IMR-90 (cell line): Measurements from ENCODE around the gene ABCG8. TPM values are rescaled to one million over a fixed set of nuclear protein-coding genes. Genes with fewer than 3 reads are reported as not detected.

Experiments used
- ATAC-seq: fragments of 200-7000 bp; cut with Tn5 transposase; 2 replicates; pipeline ENCODE4 v1.9.1; 2020; ENCODE audit warnings: low read depth, mild to moderate bottlenecking, moderate library complexity
- BruUV-seq: library from RNA; stranded (reverse); fragments of 400-500 nt; replicated peaks from 2 replicates; lab custom pipeline; 2021; lab: Mats Ljungman, UMichigan
- CTCF ChIA-PET: fragments of 300-600 bp; formaldehyde crosslinking; extraction: SDS; loops from one replicate; lab custom pipeline; 2021; ENCODE audit warnings: antibody characterized with exemption; lab: Yijun Ruan, JAX
- POLR2A ChIA-PET: fragments of 300-600 bp; sonication (Branson Sonifier 250); formaldehyde crosslinking; loops from one replicate; lab custom pipeline; 2022; ENCODE audit warnings: antibody characterized with exemption; ENCODE audit not compliant: unreplicated experiment; lab: Charles Lee
- DNase-seq: peaks from one replicate; pipeline ENCODE4 v3.0.0; 2013
- H2AFZ ChIP-seq: replicated peaks from 2 replicates; pipeline ENCODE3; 2013; ENCODE audit warnings: low read length, mild to moderate bottlenecking; ENCODE audit not compliant: poor library complexity
- H2AK5ac ChIP-seq: 2 replicates; pipeline ENCODE4 v1.6.1; 2013; ENCODE audit warnings: low read depth, low read length, inconsistent platforms
- H2AK9ac ChIP-seq: replicated peaks from 2 replicates; pipeline ENCODE3; 2013; ENCODE audit warnings: mild to moderate bottlenecking, low read depth, low read length, moderate library complexity; ENCODE audit not compliant: poor library complexity
- H2BK120ac ChIP-seq: 2 replicates; pipeline ENCODE4 v1.6.1; 2013; ENCODE audit warnings: low read depth, low read length, inconsistent platforms
- H2BK15ac ChIP-seq: 3 replicates; pipeline ENCODE4 v1.6.1; 2013; ENCODE audit warnings: low read depth, low read length, inconsistent platforms
- H2BK20ac ChIP-seq: 2 replicates; pipeline ENCODE4 v1.6.1; 2013; ENCODE audit warnings: low read depth, mild to moderate bottlenecking, inconsistent platforms, low read length, moderate library complexity
- H2BK5ac ChIP-seq: 2 replicates; pipeline ENCODE4 v1.6.1; 2013; ENCODE audit warnings: mild to moderate bottlenecking, low read depth, low read length, inconsistent platforms; ENCODE audit not compliant: poor library complexity, severe bottlenecking
- H3K14ac ChIP-seq: replicated peaks from 2 replicates; pipeline ENCODE4 v1.6.1; 2013; ENCODE audit warnings: low read depth, low read length, inconsistent platforms
- H3K18ac ChIP-seq: 2 replicates; pipeline ENCODE4 v1.6.1; 2013; ENCODE audit warnings: low read depth, low read length, control low read depth
- H3K23ac ChIP-seq: 2 replicates; pipeline ENCODE4 v1.6.1; 2013; ENCODE audit warnings: low read depth, low read length, inconsistent platforms
- H3K27ac ChIP-seq: 2 replicates; pipeline ENCODE4 v1.5.1; 2013; ENCODE audit warnings: mild to moderate bottlenecking, control low read depth, low read length; ENCODE audit not compliant: insufficient read depth
- H3K27me3 ChIP-seq: 2 replicates; pipeline ENCODE4 v1.6.1; 2013; ENCODE audit warnings: low read length; ENCODE audit not compliant: control insufficient read depth, insufficient read depth
- H3K36me3 ChIP-seq: 2 replicates; pipeline ENCODE4 v1.6.1; 2013; ENCODE audit warnings: low read length, mixed read lengths; ENCODE audit not compliant: control insufficient read depth, insufficient read depth
- H3K4ac ChIP-seq: 2 replicates; pipeline ENCODE4 v1.6.1; 2013; ENCODE audit warnings: low read depth, low read length, inconsistent platforms
- H3K4me1 ChIP-seq: 2 replicates; pipeline ENCODE4 v1.6.1; 2013; ENCODE audit warnings: low read length, mixed read lengths; ENCODE audit not compliant: control insufficient read depth, insufficient read depth
- H3K4me2 ChIP-seq: 2 replicates; pipeline ENCODE4 v1.6.1; 2013; ENCODE audit warnings: low read depth, mild to moderate bottlenecking, control low read depth, low read length, moderate library complexity
- H3K4me3 ChIP-seq: 2 replicates; pipeline ENCODE4 v1.5.1; 2013; ENCODE audit warnings: low read depth, mild to moderate bottlenecking, control low read depth, low read length, moderate library complexity; ENCODE audit not compliant: insufficient read depth
- H3K56ac ChIP-seq: 2 replicates; pipeline ENCODE4 v1.6.1; 2013; ENCODE audit warnings: low read length, inconsistent platforms; ENCODE audit not compliant: insufficient read depth; ENCODE audit errors: extremely low read depth
- H3K79me1 ChIP-seq, 2 experiments: 2 replicates each; pipeline ENCODE4 v1.6.1; 2013; ENCODE audit warnings: low read length in 2 of 2, inconsistent platforms in 1 of 2, low read depth in 1 of 2
- H3K9ac ChIP-seq: 2 replicates; pipeline ENCODE4 v1.6.1; 2013; ENCODE audit warnings: low read depth, low read length, control low read depth
- H3K9me1 ChIP-seq: 2 replicates; pipeline ENCODE4 v1.6.1; 2013; ENCODE audit warnings: low read length, inconsistent platforms; ENCODE audit not compliant: insufficient read depth
- H3K9me3 ChIP-seq: 2 replicates; pipeline ENCODE4 v1.6.1; 2013; ENCODE audit warnings: low read length; ENCODE audit not compliant: control insufficient read depth, insufficient read depth
- H4K20me1 ChIP-seq: 2 replicates; pipeline ENCODE4 v1.6.1; 2013; ENCODE audit warnings: low read length, inconsistent platforms; ENCODE audit not compliant: insufficient read depth
- H4K5ac ChIP-seq: 2 replicates; pipeline ENCODE4 v1.6.1; 2013; ENCODE audit warnings: mild to moderate bottlenecking, low read depth, low read length, control low read depth
- H4K8ac ChIP-seq, 2 experiments: 2 replicates each; pipeline ENCODE4 v1.6.1; 2013; ENCODE audit warnings: low read depth in 2 of 2, low read length in 2 of 2, control low read depth in 1 of 2, inconsistent platforms in 1 of 2
- H4K91ac ChIP-seq: 2 replicates; pipeline ENCODE4 v1.6.1; 2013; ENCODE audit warnings: low read depth, low read length, inconsistent platforms; ENCODE audit not compliant: insufficient read depth
- BHLHE40 ChIP-seq: fragments of 150-350 bp; IDR thresholded peaks from 2 replicates; pipeline ENCODE4 v1.6.1; 2016; ENCODE audit warnings: mild to moderate bottlenecking, low read depth, low read length
- CEBPB ChIP-seq: IDR thresholded peaks from 2 replicates; pipeline ENCODE4 v1.6.1; 2012; ENCODE audit warnings: low read depth, low read length, improper control_type of control experiment
- NFE2L2 ChIP-seq: fragments of 150-350 bp; IDR thresholded peaks from 2 replicates; pipeline ENCODE4 v1.6.1; 2016; ENCODE audit warnings: low read depth, mild to moderate bottlenecking, low read length
- RAD21 ChIP-seq: IDR thresholded peaks from 2 replicates; pipeline ENCODE4 v1.6.1; 2012; ENCODE audit warnings: low read length, improper control_type of control experiment
- RCOR1 ChIP-seq: IDR thresholded peaks from 2 replicates; pipeline ENCODE4 v1.6.1; 2012; ENCODE audit warnings: mild to moderate bottlenecking, low read length, improper control_type of control experiment; ENCODE audit not compliant: insufficient replicate concordance
- SMC3 ChIP-seq: fragments of 150-350 bp; IDR thresholded peaks from 2 replicates; pipeline ENCODE4 v1.6.1; 2016; ENCODE audit warnings: low read depth, mild to moderate bottlenecking, antibody characterized with exemption, low read length, moderate library complexity
- WGBS, 2 experiments: methylation state at CpG; one replicate each; pipeline versions ENCODE4 v1.1.5 to v1.1.7; 2013; ENCODE audit warnings: missing lambda C conversion rate in 2 of 2; ENCODE audit not compliant: insufficient read length in 1 of 2; ENCODE audit errors: extremely low coverage in 2 of 2; 5-methylcytosine and 5-hydroxymethylcytosine counted together
- dilution Hi-C: fragments of 300-500 bp; cut with HindIII; formaldehyde crosslinking; loops from one replicate; pipeline ENCODE4 v1.14.3; 2018; ENCODE audit warnings: low sequenced_read_pairs; ENCODE audit not compliant: unreplicated experiment
- in situ Hi-C: fragments of 300-500 bp; cut with MboI; formaldehyde crosslinking; loops from 3 replicates; pipeline ENCODE4 v1.14.3; 2019; ENCODE audit warnings: low sequenced_read_pairs, inconsistent platforms, mixed read lengths
- intact Hi-C: fragments of 100-400 bp; cut with micrococcal nuclease; formaldehyde crosslinking; loops from 2 replicates; pipeline ENCODE4 v1.10.0; 2022
- polyA plus RNA-seq, 3 experiments: library from polyadenylated mRNA; depleted of rRNA; stranded (reverse); fragments of >200 nt; gene quantifications; 2 replicates each; pipeline ENCODE4 v1.2.3, GENCODE V29; 2012; ENCODE audit warnings: low replicate concordance in 1 of 3
- total RNA-seq: library from RNA; depleted of rRNA; stranded (reverse); fragments of >200 nt; gene quantifications from 2 replicates; pipeline ENCODE4 v1.2.3, GENCODE V29; 2012

ABCG8 gene
- total and polyA plus RNA-seq, 2 of the 4 experiments (the other 2 are of a cell fraction): not detected

GRCh38 chr2:43824512-43824911 lies 14.3 kb upstream of the ABCG8 start:
- DNase-seq (no peak), ATAC-seq (no peak)
- intact Hi-C loops: no loop called here
- ChIA-PET POLR2A (no interaction called here), CTCF (no interaction called here)
- BruUV-seq: no TSS peak
- Histone ChIP-seq H2BK15ac (no peak overlapping the region), H2BK5ac (no peak overlapping the region), H2AK5ac (no peak overlapping the region), H3K9me3 (no peaks in the 10 kb centered on the region), H3K14ac (no peak overlapping the region), H3K4me3 (no peak overlapping the region), H4K91ac (no peak overlapping the region), H2BK20ac (no peak overlapping the region), H4K8ac (no peak overlapping the region), H3K79me1 (no peaks in the 10 kb centered on the region), H3K36me3 (no peaks in the 10 kb centered on the region), H3K4me2 (no peak overlapping the region), H4K5ac (no peak overlapping the region), H2AK9ac (no peak overlapping the region), H3K4me1 (no peaks in the 10 kb centered on the region), H2AFZ (no peak overlapping the region), H3K27me3 (peaks cover 36% of the 10 kb centered on the region), H3K23ac (no peak overlapping the region), H3K27ac (no peak overlapping the region), H2BK120ac (no peak overlapping the region), H3K9ac (no peak overlapping the region), H3K9me1 (no peaks in the 10 kb centered on the region), H4K20me1 (no peaks in the 10 kb centered on the region), H3K18ac (no peak overlapping the region), H3K4ac (no peak overlapping the region), H3K56ac (no peak overlapping the region)
- in situ Hi-C loops: no loop called here
- no CpG with 5 or more reads among the region's 2 CpGs for WGBS, 2 experiments
- dilution Hi-C loops: no loop called here
- TF ChIP-seq SMC3 (no peak), RAD21 (no peak), NFE2L2 (no peak), BHLHE40 (no peak), RCOR1 (no peak), CEBPB (no peak)
